Measurements from ENCODE around the gene NAA20.
"Not testable (repeated sequence)": the region's sequence is repeated elsewhere in the genome, so short reads cannot be mapped to it uniquely, and the experiment has no call there.

Gene NAA20

GRCh38 chr20:19991308-19991707 is 25.9 kb upstream of the NAA20 start:
- in situ Hi-C loops (cut with MboI; ENCODE audit: low sequenced_read_pairs) = no loop called here

- in situ Hi-C loops (cut with MboI; ENCODE audit: low sequenced_read_pairs) = no loop called here
These were observed 25.3 kb upstream of the NAA20 start for GRCh38 chr20:19991854-19992253.

GRCh38 chr20:19992996-19993908 is 23.9 kb upstream of the NAA20 start:
- in situ Hi-C loops (cut with MboI; ENCODE audit: low sequenced_read_pairs) = no loop called here

- in situ Hi-C loops (cut with MboI; ENCODE audit: low sequenced_read_pairs) = no loop called here
These were observed 23.0 kb upstream of the NAA20 start for GRCh38 chr20:19993958-19994669.

GRCh38 chr20:19995220-19995863 is 21.8 kb upstream of the NAA20 start:
- in situ Hi-C loops (cut with MboI; ENCODE audit: low sequenced_read_pairs) = no loop called here

- in situ Hi-C loops (cut with MboI; ENCODE audit: low sequenced_read_pairs) = no loop called here
These were observed 20.9 kb upstream of the NAA20 start for GRCh38 chr20:19996222-19996621.

GRCh38 chr20:19996917-19997316 is 20.2 kb upstream of the NAA20 start:
- in situ Hi-C loops (cut with MboI; ENCODE audit: low sequenced_read_pairs) = no loop called here

- in situ Hi-C loops (cut with MboI; ENCODE audit: low sequenced_read_pairs) = no loop called here
These were observed 18.0 kb upstream of the NAA20 start for GRCh38 chr20:19998990-19999705.

- in situ Hi-C loops (cut with MboI; ENCODE audit: low sequenced_read_pairs) = no loop called here
These were observed 16.8 kb upstream of the NAA20 start for GRCh38 chr20:20000211-20000968.

- in situ Hi-C loops (cut with MboI; ENCODE audit: low sequenced_read_pairs) = no loop called here
These were observed 14.8 kb upstream of the NAA20 start for GRCh38 chr20:20002101-20002998.

GRCh38 chr20:20003031-20003954 is 13.9 kb upstream of the NAA20 start:
- in situ Hi-C loops (cut with MboI; ENCODE audit: low sequenced_read_pairs) = no loop called here

GRCh38 chr20:20003955-20004322 is 13.2 kb upstream of the NAA20 start:
- in situ Hi-C loops (cut with MboI; ENCODE audit: low sequenced_read_pairs) = not testable (repeated sequence)

GRCh38 chr20:20005342-20005741 is 11.8 kb upstream of the NAA20 start:
- in situ Hi-C loops (cut with MboI; ENCODE audit: low sequenced_read_pairs) = no loop called here

- in situ Hi-C loops (cut with MboI; ENCODE audit: low sequenced_read_pairs) = no loop called here
These were observed 7.3 kb upstream of the NAA20 start for GRCh38 chr20:20009784-20010253.

- in situ Hi-C loops (cut with MboI; ENCODE audit: low sequenced_read_pairs) = no loop called here
These were observed 6.3 kb upstream of the NAA20 start for GRCh38 chr20:20010639-20011500.

GRCh38 chr20:20012541-20012940 is 4.6 kb upstream of the NAA20 start:
- in situ Hi-C loops (cut with MboI; ENCODE audit: low sequenced_read_pairs) = no loop called here

- in situ Hi-C loops (cut with MboI; ENCODE audit: low sequenced_read_pairs) = no loop called here
These were observed 2.5 kb upstream of the NAA20 start for GRCh38 chr20:20014659-20015058.

Data from hTERT RPE-1 (cell line).